DND-41 (cell line): ENCODE results near the gene ESR1.
"Not testable (repeated sequence)": the region's sequence is repeated elsewhere in the genome, so short reads cannot be mapped to it uniquely, and the experiment has no call there.

Experiments
- ATAC-seq: fragments of 200-7000 bp; cut with Tn5 transposase; 3 replicates; pipeline ENCODE4 v1.9.1; 2021; ENCODE audit warnings: low read depth; ENCODE audit not compliant: insufficient read depth
- DNase-seq: peaks from one replicate; pipeline ENCODE4 v3.0.0-alpha.2; 2020
- H2AFZ ChIP-seq: 2 replicates; pipeline ENCODE4 v1.6.0; 2012; ENCODE audit warnings: low read depth, low read length
- H3K27ac ChIP-seq: 2 replicates; pipeline ENCODE4 v1.5.1; 2012; ENCODE audit warnings: low read length, inconsistent platforms
- H3K27me3 ChIP-seq: fragments of 200-600 bp; sonication (generic); 2 replicates; pipeline ENCODE4 v1.6.0; 2012; ENCODE audit warnings: low read length, mild to moderate bottlenecking, inconsistent platforms; ENCODE audit not compliant: insufficient read depth, poor library complexity
- H3K36me3 ChIP-seq: 2 replicates; pipeline ENCODE4 v1.5.1; 2012; ENCODE audit warnings: low read length, inconsistent platforms; ENCODE audit not compliant: insufficient read depth
- H3K4me1 ChIP-seq: 2 replicates; pipeline ENCODE4 v1.5.1; 2012; ENCODE audit warnings: mild to moderate bottlenecking, low read length; ENCODE audit not compliant: insufficient read depth
- H3K4me2 ChIP-seq: 2 replicates; pipeline ENCODE4 v1.6.0; 2012; ENCODE audit warnings: mild to moderate bottlenecking, moderate library complexity, low read length, inconsistent platforms; ENCODE audit not compliant: insufficient read depth
- H3K4me3 ChIP-seq, 2 experiments: fragments of 200-600 bp in 1 of 2; shearing (Covaris generic) in 1 of 2; 2 replicates each; pipeline ENCODE4 v1.5.1; 2012 to 2016; ENCODE audit warnings: inconsistent platforms in 2 of 2, low read length in 2 of 2, mild to moderate bottlenecking in 2 of 2, low read depth in 1 of 2, moderate library complexity in 1 of 2
- H3K79me2 ChIP-seq: 2 replicates; pipeline ENCODE4 v1.6.0; 2012; ENCODE audit warnings: low read length, inconsistent platforms; ENCODE audit not compliant: insufficient read depth
- H3K9ac ChIP-seq: 2 replicates; pipeline ENCODE4 v1.6.0; 2012; ENCODE audit warnings: low read depth, mild to moderate bottlenecking, inconsistent platforms, low read length, moderate library complexity
- H3K9me3 ChIP-seq: 2 replicates; pipeline ENCODE4 v1.5.1; 2012; ENCODE audit warnings: low read length, moderate library complexity, mild to moderate bottlenecking, inconsistent platforms; ENCODE audit not compliant: insufficient read depth, severe bottlenecking
- H4K20me1 ChIP-seq: 2 replicates; pipeline ENCODE4 v1.6.0; 2012; ENCODE audit warnings: low read length; ENCODE audit not compliant: insufficient read depth
- EZH2 ChIP-seq: IDR thresholded peaks from 3 replicates; pipeline ENCODE4 v1.6.1; 2012; ENCODE audit warnings: borderline replicate concordance, low read depth, mild to moderate bottlenecking, moderate library complexity, low read length, inconsistent platforms; ENCODE audit not compliant: severe bottlenecking
- TF ChIP-seq, protein P1 (sequence below): IDR thresholded peaks from 2 replicates; pipeline ENCODE4 v1.5.1; 2012; ENCODE audit warnings: borderline replicate concordance, low read length, moderate library complexity, mild to moderate bottlenecking; ENCODE audit not compliant: poor library complexity, severe bottlenecking; ENCODE audit errors: extremely low read depth

Gene ESR1

GRCh38 chr6:151899221-151899620 lies 91.7 kb downstream of the ESR1 start:
- H3K27me3 ChIP-seq, ATAC-seq, H3K9me3 ChIP-seq, H3K4me2 ChIP-seq, H3K4me3 ChIP-seq, H2AFZ ChIP-seq, H3K36me3 ChIP-seq, H3K79me2 ChIP-seq, DNase-seq, H4K20me1 ChIP-seq, H3K9ac ChIP-seq, H3K4me1 ChIP-seq, H3K27ac ChIP-seq: not testable (repeated sequence)

DNA sequence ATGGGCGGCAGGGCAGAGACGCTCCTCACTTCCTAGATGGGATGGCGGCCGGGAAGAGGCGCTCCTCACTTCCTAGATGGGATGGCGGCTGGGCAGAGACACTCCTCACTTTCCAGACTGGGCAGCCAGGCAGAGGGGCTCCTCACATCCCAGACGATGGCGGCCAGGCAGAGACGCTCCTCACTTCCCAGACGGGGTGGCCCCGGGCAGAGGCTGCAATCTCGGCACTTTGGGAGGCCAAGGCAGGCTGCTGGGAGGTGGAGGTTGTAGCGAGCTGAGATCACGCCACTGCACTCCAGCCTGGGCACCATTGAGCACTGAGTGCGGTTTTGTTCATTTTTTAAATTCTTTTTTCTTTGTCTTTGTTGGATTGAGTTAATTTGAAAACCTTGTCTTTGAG lies 92.3 kb downstream of the ESR1 start:
- H3K4me1 ChIP-seq, H3K9ac ChIP-seq, ATAC-seq, H3K79me2 ChIP-seq, H2AFZ ChIP-seq, H3K27me3 ChIP-seq, H3K9me3 ChIP-seq, H3K36me3 ChIP-seq, H4K20me1 ChIP-seq, DNase-seq, H3K4me2 ChIP-seq, H3K27ac ChIP-seq, H3K4me3 ChIP-seq: not testable (repeated sequence)

- Histone ChIP-seq H3K9me3 (no peaks in the 10 kb centered on the region), H3K4me2 (no peak overlapping the region), H3K27ac (no peak overlapping the region), H4K20me1 (no peaks in the 10 kb centered on the region), H3K4me3 (no peak overlapping the region), H3K9ac (no peak overlapping the region), H3K79me2 (no peaks in the 10 kb centered on the region), H3K36me3 (no peaks in the 10 kb centered on the region), H2AFZ (no peak overlapping the region), H3K27me3 (no peaks in the 10 kb centered on the region), H3K4me1 (no peaks in the 10 kb centered on the region)
- no peak for ATAC-seq
- no peak for TF ChIP-seq EZH2
- TF ChIP-seq, protein P1, sequence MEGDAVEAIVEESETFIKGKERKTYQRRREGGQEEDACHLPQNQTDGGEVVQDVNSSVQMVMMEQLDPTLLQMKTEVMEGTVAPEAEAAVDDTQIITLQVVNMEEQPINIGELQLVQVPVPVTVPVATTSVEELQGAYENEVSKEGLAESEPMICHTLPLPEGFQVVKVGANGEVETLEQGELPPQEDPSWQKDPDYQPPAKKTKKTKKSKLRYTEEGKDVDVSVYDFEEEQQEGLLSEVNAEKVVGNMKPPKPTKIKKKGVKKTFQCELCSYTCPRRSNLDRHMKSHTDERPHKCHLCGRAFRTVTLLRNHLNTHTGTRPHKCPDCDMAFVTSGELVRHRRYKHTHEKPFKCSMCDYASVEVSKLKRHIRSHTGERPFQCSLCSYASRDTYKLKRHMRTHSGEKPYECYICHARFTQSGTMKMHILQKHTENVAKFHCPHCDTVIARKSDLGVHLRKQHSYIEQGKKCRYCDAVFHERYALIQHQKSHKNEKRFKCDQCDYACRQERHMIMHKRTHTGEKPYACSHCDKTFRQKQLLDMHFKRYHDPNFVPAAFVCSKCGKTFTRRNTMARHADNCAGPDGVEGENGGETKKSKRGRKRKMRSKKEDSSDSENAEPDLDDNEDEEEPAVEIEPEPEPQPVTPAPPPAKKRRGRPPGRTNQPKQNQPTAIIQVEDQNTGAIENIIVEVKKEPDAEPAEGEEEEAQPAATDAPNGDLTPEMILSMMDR: no peak
- no peak for DNase-seq
Observed at GRCh38 chr6:151900256-151900655, 92.8 kb downstream of the ESR1 start.

DNA sequence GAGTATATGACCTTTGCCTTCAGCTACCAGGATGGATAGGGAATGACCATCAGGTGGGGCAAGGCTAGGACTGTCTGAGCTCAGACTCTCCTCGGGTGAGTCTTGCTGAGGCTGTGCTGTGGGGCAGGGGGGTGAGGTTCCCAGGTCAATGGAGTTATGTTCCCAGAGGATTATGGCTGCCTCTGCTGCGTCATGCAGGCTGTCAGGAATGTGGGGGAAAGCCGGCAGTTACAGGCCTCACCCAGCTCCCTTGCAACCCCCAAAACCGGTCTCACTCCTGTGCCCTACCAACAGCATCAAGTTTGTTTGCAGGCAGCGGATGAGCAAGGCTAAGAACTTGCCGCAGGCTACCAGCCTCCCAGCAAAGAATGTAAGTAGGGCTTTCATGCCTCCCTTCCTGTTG lies 93.5 kb downstream of the ESR1 start:
- Histone ChIP-seq H3K36me3 (no peaks in the 10 kb centered on the region), H4K20me1 (no peaks in the 10 kb centered on the region), H3K4me2 (no peak overlapping the region), H2AFZ (no peak overlapping the region), H3K79me2 (no peaks in the 10 kb centered on the region), H3K4me3 (no peak overlapping the region), H3K4me1 (no peaks in the 10 kb centered on the region), H3K27me3 (no peaks in the 10 kb centered on the region), H3K27ac (no peak overlapping the region), H3K9ac (no peak overlapping the region), H3K9me3 (no peaks in the 10 kb centered on the region)
- no peak for DNase-seq
- no peak for TF ChIP-seq EZH2
- TF ChIP-seq, protein P1: no peak
- ATAC-seq: no peak

- no peak for DNase-seq
- no peaks in the 10 kb centered on the region for H4K20me1 ChIP-seq
- no peak overlapping the region for H3K27ac ChIP-seq
- no peaks in the 10 kb centered on the region for H3K4me1 ChIP-seq
- no peak overlapping the region for H2AFZ ChIP-seq
- TF ChIP-seq EZH2: no peak
- TF ChIP-seq, protein P1: no peak
- no peaks in the 10 kb centered on the region for H3K27me3 ChIP-seq
- no peak for ATAC-seq
- H3K79me2 ChIP-seq: no peaks in the 10 kb centered on the region
- H3K4me2 ChIP-seq: no peak overlapping the region
- H3K4me3 ChIP-seq: no peak overlapping the region
- no peaks in the 10 kb centered on the region for H3K9me3 ChIP-seq
- no peak overlapping the region for H3K9ac ChIP-seq
- no peaks in the 10 kb centered on the region for H3K36me3 ChIP-seq
Observed at GRCh38 chr6:151904631-151905030, 97.1 kb downstream of the ESR1 start.
